GM21447 (cell line): ENCODE data around the gene DOCK1.

ENCODE experiments used
- ATAC-seq: cut with Tn5 transposase; IDR thresholded peaks from one replicate; pipeline ENCODE4 v1.9.1; 2021; ENCODE audit not compliant: unreplicated experiment

The DOCK1 gene

GRCh38 chr10:127496035-127496434, 590.8 kb downstream of the DOCK1 start:
- ATAC-seq, result no peak

GRCh38 chr10:127497685-127498084, 592.5 kb downstream of the DOCK1 start:
- no peak for ATAC-seq

DNA sequence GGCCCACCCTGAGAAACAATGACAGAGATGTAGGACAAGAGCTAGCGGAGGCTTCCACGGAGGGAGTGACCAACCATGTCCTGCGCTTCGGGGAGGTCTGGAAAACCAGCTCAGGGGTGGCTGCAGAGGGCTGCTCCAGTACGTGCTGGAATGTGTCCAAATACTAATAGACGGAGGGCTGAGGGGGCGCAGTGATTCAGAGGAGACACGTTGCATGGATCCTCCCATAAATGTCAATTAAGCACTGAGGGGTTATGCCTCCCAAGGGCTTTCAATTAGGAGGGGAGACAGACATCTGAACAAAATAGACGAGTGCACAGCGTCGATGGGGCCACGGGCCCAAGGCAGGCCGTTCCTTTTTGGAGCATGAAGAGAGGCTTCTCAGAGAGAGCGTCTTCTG, 592.9 kb downstream of the DOCK1 start:
- ATAC-seq, result no peak

- no peak for ATAC-seq
These were observed 594.9 kb downstream of the DOCK1 start for GRCh38 chr10:127500127-127500526.
